Thyroid gland (tissue), 4 donors: ENCODE results near the gene LIX1L.

ENCODE experiments used
- CTCF ChIP-seq, 6 experiments: fragments of 200-600 bp in 3 of 6; fragments of 450-650 bp in 3 of 6; sonication (generic) in 3 of 6; IDR thresholded peaks; one replicate each; pipeline ENCODE4 v1.5.1; 2016 to 2019; ENCODE audit warnings: antibody characterized with exemption in 6 of 6, mild to moderate bottlenecking in 2 of 6, inconsistent platforms in 1 of 6, moderate library complexity in 1 of 6
- POLR2A ChIP-seq, 2 donors: fragments of 450-650 bp; IDR thresholded peaks; one replicate each; pipeline ENCODE4 v1.6.1; 2017; ENCODE audit warnings: antibody characterized with exemption in 2 of 2, mild to moderate bottlenecking in 2 of 2, moderate library complexity in 1 of 2

DNA sequence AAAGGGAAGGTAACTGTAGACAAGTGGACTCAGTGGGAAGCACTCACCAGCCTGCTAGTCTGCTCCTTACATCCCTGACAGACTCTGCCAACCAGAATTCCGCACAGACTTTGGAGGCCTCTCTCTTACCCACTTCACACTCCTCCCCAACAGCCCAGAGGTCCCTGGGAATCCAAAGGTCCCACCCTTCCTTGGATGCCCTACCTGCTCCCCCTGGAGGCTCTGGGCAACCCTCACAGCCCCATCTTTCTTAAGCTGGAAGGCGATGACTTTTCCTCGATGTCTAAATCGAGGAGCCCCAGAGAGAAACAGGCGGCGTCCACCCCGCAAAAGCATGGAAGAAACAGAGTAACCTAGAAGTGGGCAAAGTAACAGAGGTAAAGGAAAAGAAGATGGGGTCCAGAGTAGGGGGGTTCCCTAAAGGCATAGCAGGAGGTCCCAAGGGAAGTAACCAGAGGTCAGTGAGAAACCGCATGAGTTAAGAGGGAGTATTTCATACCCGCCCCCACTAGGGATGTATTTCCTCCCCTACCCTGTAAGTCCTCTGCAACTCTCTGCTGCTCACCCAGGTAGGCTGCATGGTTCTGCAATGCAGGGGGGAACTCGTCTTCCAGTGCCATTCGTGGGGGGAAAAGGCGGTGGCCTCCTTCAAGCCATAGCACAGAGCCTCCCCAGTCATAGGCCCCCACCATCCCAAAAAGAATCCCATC is 56.4 kb downstream of the LIX1L start:
- TF ChIP-seq CTCF (IDR thresholded peaks at IDR 0.05) (no peak), POLR2A (IDR thresholded peaks at IDR 0.05) (no peak)
